Esophagus (tissue), 2 donors: ENCODE results near the gene RFX5. TPM values are rescaled to one million over a fixed set of nuclear protein-coding genes. Genes with fewer than 3 reads are reported as not detected.

Experiments
- H3K27ac ChIP-seq, 2 donors: one replicate each; pipeline ENCODE4 v1.5.1; 2013; ENCODE audit warnings: low read depth in 2 of 2, mild to moderate bottlenecking in 2 of 2, inconsistent platforms in 1 of 2, low read length in 1 of 2, moderate library complexity in 1 of 2
- H3K27me3 ChIP-seq, 2 donors: one replicate each; pipeline ENCODE4 v1.6.1; 2013; ENCODE audit warnings: low read length in 2 of 2, control low read depth in 1 of 2, mild to moderate bottlenecking in 1 of 2; ENCODE audit not compliant: insufficient read depth in 2 of 2, control insufficient read depth in 1 of 2
- H3K36me3 ChIP-seq, 2 donors: one replicate each; pipeline ENCODE4 v1.6.1; 2013; ENCODE audit warnings: low read length in 1 of 2; ENCODE audit not compliant: control insufficient read depth in 2 of 2, insufficient read depth in 2 of 2
- H3K4me1 ChIP-seq, 2 donors: one replicate each; pipeline ENCODE4 v1.6.1; 2013; ENCODE audit warnings: low read length in 1 of 2; ENCODE audit not compliant: control insufficient read depth in 2 of 2, insufficient read depth in 2 of 2
- H3K4me3 ChIP-seq, 2 donors: one replicate each; pipeline ENCODE4 v1.5.1; 2013; ENCODE audit warnings: low read length in 2 of 2, mild to moderate bottlenecking in 2 of 2, low read depth in 1 of 2, moderate library complexity in 1 of 2
- H3K9me3 ChIP-seq, 2 donors: one replicate each; pipeline ENCODE4 v1.6.1; 2013; ENCODE audit warnings: mild to moderate bottlenecking in 2 of 2, low read depth in 1 of 2, low read length in 1 of 2, moderate library complexity in 1 of 2; ENCODE audit not compliant: control insufficient read depth in 2 of 2, insufficient read depth in 1 of 2
- WGBS, 2 donors: extraction: QIAGEN DNeasy Blood & Tissue Kit; methylation state at CpG; one replicate each; pipeline ENCODE4 v1.1.7; 2013; 5-methylcytosine and 5-hydroxymethylcytosine counted together
- polyA plus RNA-seq, 2 donors: library from polyadenylated mRNA; stranded (reverse); fragments of 200-250 nt; gene quantifications; one replicate each; pipeline ENCODE4 v1.2.3, GENCODE V29; 2013
- donor health status: healthy with polysubstance abuse.
- donor health status: Bipolar disorder and iron deficiency.

The RFX5 gene
- polyA plus RNA-seq, 2 donors: 12.0 to 12.9 TPM

GRCh38 chr1:151311589-151312331 is 35.3 kb downstream of the RFX5 start:
- Histone ChIP-seq H3K4me3 (no peak overlapping the region), H3K9me3 (no peaks in the 10 kb centered on the region), H3K27ac (peak overlapping the region; percentile 73 to 85), H3K36me3 (peaks cover 17 to 36% of the 10 kb centered on the region in 2 donors), H3K27me3 (no peaks in the 10 kb centered on the region), H3K4me1 (peaks cover 2 to 8% of the 10 kb centered on the region in 2 donors)
- 42 to 48% methylated on average over 7 of the region's 7 CpGs for WGBS, 2 donors

- Histone ChIP-seq H3K36me3 (peaks cover 23 to 37% of the 10 kb centered on the region in 2 donors), H3K9me3 (no peaks in the 10 kb centered on the region), H3K27me3 (no peaks in the 10 kb centered on the region), H3K4me3 (no peak overlapping the region), H3K4me1 (peaks cover 2 to 8% of the 10 kb centered on the region in 2 donors), H3K27ac (peak overlapping the region; percentile 31 to 79)
- WGBS, 2 donors: 66 to 72% methylated on average over 4 of the region's 4 CpGs
Observed at GRCh38 chr1:151311011-151311410, 36.0 kb downstream of the RFX5 start.

GRCh38 chr1:151309811-151310323 is 37.2 kb downstream of the RFX5 start:
- peaks cover 29 to 40% of the 10 kb centered on the region in 2 donors for H3K36me3 ChIP-seq
- 66 to 70% methylated on average over 7 of the region's 7 CpGs for WGBS, 2 donors
- no peak overlapping the region for H3K4me3 ChIP-seq
- peaks cover 2 to 8% of the 10 kb centered on the region in 2 donors for H3K4me1 ChIP-seq
- no peaks in the 10 kb centered on the region for H3K27me3 ChIP-seq
- no peaks in the 10 kb centered on the region for H3K9me3 ChIP-seq
- peak overlapping the region; percentile 50 to 65 for H3K27ac ChIP-seq

- Histone ChIP-seq H3K27me3 (no peaks in the 10 kb centered on the region), H3K4me1 (no peaks in the 10 kb centered on the region), H3K36me3 (peaks cover 55 to 60% of the 10 kb centered on the region in 2 donors), H3K4me3 (no peak overlapping the region), H3K9me3 (no peaks in the 10 kb centered on the region), H3K27ac (no peak overlapping the region)
- 90 to 97% methylated on average over 2 of the region's 2 CpGs for WGBS, 2 donors
Observed at GRCh38 chr1:151294742-151295462, 52.1 kb downstream of the RFX5 start.

- H3K4me3 ChIP-seq: no peak overlapping the region
- no peaks in the 10 kb centered on the region for H3K27me3 ChIP-seq
- H3K27ac ChIP-seq: no peak overlapping the region
- no peaks in the 10 kb centered on the region for H3K9me3 ChIP-seq
- peaks cover 48 to 65% of the 10 kb centered on the region in 2 donors for H3K36me3 ChIP-seq
- 86 to 87% methylated on average over 6 of the region's 6 CpGs for WGBS, 2 donors
- no peaks in the 10 kb centered on the region for H3K4me1 ChIP-seq
Observed at GRCh38 chr1:151293093-151293492, 54.0 kb downstream of the RFX5 start.

GRCh38 chr1:151292207-151293030 is 54.6 kb downstream of the RFX5 start:
- H3K27me3 ChIP-seq: no peaks in the 10 kb centered on the region
- peaks cover 46 to 69% of the 10 kb centered on the region in 2 donors for H3K36me3 ChIP-seq
- no peak overlapping the region for H3K4me3 ChIP-seq
- no peaks in the 10 kb centered on the region for H3K4me1 ChIP-seq
- no peak overlapping the region for H3K27ac ChIP-seq
- WGBS, 2 donors: 77% methylated on average over 13 of the region's 13 CpGs
- H3K9me3 ChIP-seq: no peaks in the 10 kb centered on the region

- Histone ChIP-seq H3K27ac (no peak overlapping the region), H3K27me3 (no peaks in the 10 kb centered on the region), H3K4me1 (no peaks in the 10 kb centered on the region), H3K9me3 (no peaks in the 10 kb centered on the region), H3K4me3 (no peak overlapping the region), H3K36me3 (peaks cover 57 to 73% of the 10 kb centered on the region in 2 donors)
- WGBS, 2 donors: 80 to 83% methylated on average over 19 of the region's 19 CpGs
Observed at GRCh38 chr1:151290709-151291303, 56.2 kb downstream of the RFX5 start.
